Measurements from ENCODE around the gene MVD.

MVD gene

DNA sequence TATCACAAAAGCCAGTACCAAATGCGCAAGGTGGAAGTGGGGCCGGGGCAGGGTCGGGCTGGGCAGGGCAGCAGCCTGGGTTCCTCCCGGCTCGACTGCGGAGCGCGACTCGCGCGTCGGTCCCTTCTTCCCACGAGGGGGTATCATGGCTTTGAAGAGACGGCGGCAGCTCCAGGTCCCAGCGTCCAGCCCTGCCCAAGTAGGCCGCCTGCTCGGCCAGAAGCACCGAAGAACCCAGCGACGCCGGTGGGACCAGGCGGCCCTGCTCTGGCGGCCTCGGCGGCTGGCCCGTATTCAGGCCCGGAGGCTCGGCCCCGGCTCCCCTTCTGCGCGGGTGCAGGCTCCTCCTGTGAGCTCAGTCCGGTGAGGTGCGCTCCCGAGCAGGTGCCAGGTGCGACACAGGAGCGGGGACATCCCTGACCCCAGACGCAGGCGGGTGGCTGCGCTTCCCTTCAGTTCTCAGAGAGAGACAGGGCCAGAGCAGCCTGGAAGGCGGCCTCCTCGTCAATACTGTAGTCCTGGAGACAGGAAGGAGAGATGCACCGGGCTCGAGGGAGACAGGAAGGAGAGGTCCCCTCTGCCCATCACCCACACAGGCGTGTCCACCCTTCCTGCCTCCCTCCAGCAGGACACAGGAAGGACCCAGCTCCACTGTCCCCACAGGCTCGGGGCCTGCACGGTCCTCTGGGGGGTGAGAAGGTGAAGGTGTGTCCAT lies 34.4 kb upstream of the MVD start:
- DNase-seq (ENCODE audit: low spot score) = no peak

GRCh38 chr16:88696441-88696840 lies 33.5 kb upstream of the MVD start:
- DNase-seq (ENCODE audit: low spot score) = no peak

DNA sequence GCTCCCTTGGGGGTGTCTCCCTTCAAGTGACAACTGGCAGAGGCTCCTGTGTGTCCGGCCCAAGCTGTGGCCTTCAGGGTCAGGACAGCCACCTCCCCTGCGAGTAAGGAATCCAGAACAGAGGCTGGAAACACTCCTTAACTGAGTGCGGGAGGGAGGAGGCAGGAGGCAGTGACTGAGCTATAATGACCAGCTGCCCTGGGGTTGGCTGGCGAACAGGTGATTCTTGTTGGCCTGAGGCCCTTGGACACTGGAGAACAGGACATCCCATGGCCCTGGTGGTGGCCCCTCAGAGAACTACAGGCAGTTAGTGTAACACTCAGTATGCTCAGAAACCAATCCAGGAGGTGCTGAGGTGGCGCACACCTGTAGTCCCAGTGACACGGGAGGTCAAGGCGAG lies 32.9 kb upstream of the MVD start:
- DNase-seq (ENCODE audit: low spot score) = no peak

DNA sequence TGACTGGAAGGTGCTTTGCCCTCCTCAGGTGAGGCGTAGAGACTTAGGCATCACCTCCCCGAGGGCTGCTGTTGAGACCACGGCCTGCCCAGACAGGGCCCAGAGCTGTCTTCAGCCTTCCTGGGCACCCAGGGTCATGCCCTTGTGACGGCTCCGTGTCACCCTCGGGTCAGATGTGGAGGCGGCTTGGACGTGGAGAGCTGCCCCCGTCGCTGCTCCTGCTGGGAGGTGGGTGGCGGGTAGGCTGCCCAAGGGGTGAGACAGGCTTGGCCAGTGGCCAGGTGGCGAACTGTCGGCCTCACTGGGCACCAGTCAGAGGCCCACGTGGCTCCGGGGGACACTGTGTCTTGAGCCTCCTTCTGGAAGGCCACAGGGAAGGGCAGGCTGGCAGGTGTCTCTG lies 32.3 kb upstream of the MVD start:
- DNase-seq (ENCODE audit: low spot score) = no peak

GRCh38 chr16:88694221-88695087 lies 31.6 kb upstream of the MVD start:
- no peak for DNase-seq (ENCODE audit: low spot score)

- DNase-seq (ENCODE audit: low spot score) = no peak
These were observed 30.7 kb upstream of the MVD start for GRCh38 chr16:88693420-88694177.

DNA sequence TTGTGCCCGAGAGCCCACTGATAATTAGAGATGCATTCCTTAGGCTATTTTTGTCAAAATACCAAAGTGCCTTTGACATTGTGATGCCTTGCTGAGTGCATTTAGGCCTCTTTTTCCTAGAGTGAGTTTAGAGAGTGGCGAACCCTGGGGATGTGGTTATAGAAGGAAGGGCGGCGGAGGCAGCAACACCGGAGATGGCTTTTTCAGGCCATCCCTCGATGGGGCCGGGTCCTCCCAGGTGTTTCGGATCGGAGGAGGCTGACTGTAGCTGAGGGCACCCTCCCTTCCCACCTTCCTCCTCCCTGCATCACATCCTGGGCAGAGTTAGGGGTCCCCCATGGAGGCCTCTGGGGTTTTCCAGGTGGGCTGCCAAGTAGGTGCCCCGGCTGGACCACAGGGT lies 30.0 kb upstream of the MVD start:
- no peak for DNase-seq (ENCODE audit: low spot score)

DNA sequence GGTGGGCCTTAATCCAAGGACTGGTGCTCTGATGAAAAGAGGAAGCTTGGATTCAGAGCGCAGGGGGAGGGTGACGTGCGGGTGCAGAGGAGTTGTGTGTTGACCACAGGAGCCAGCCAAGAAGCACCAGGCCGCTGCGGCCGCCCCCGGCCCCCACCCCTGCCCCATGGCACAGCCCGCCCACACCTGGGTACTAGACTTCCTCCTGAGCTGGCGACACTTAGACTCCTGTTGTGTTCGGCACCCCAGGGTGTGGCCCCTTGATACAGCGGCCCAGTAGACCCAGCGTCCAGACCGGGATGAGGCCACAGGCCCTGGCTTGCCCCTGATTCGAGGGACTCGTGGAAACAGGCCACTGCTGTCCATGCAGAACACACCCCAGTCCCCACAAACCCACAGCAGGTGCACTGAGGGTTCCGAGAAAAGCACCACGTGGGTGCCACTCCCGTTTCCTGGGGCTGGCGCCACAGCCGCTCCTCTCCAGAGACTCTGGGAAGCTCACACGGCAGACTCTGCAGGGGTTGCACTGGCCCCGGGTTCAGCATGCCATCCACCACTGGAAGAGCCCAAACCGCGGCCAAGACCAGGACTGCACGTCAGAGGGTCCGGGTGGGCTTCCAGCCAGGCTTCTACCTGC lies 29.2 kb upstream of the MVD start:
- DNase-seq (ENCODE audit: low spot score) = no peak

DNA sequence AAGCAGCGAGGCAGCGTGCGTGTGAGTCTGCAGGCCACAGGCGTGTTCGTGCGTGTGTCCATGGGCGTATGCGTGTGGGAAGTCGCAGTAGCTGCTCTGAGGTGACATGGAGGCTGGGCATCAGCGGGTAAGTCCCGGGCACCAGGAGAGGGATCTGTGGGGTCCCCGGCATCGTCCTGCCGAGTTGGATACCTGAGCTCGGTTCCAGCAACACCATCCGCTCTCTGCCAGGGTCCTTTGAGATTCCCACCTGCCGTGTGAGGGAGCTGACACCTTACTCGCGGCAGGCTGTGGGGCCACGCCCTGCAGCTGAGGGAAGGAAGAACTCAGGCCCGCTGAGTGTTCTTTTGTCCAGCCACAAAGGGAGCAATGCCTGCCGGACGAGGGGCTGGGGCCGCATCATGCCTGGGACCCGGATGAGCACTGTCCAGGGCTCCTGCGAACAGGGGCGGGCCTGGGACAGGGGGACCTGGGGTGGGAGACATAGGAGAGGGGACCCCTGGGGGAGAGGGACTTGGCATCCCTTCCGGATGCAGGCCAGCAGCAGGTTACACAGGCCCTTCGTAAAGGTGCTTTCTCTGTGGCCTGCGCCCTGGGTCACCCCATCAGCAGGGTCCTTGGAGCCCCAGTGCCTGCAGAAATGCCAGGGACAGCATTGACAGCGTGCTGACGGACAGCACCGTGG lies 28.4 kb upstream of the MVD start:
- no peak for DNase-seq (ENCODE audit: low spot score)

DNA sequence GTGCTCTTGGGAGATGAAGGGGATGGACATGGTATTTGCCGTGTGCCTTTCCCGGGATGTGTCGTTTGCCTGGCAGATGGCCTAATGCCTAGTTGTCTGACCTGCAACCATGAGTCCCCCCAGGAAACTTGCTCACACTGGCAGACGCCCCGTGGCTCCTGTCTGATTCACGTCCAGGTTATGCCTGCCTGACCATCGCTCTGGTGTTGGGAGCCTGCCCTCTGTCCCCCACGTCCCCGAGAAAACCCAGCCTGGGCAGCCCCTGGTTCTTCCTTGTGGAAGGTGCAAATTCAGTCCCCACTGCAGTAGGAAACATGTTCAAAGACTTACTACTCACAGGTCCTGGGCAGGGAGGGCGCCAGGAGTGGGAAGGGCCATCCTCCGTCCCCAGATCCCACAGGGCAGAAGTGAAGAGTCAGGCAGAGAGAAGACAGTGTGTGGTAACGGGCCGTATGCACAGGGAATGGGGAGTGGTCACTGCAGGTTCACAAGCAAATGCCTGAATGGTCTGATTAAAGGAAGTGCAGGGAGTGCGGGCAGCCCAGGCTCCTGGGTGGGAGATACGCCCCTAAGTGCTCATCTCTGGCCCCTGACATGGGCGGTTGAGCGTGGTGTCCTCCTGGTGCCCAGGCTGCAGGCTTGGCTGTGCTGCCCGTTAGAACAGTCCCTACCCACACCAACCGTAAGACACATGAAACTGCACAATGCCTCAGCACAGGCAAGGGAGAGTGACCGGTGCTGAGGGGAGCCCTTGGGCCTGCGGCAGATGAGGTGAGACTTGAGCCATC lies 27.6 kb upstream of the MVD start:
- DNase-seq (ENCODE audit: low spot score) = no peak

DNA sequence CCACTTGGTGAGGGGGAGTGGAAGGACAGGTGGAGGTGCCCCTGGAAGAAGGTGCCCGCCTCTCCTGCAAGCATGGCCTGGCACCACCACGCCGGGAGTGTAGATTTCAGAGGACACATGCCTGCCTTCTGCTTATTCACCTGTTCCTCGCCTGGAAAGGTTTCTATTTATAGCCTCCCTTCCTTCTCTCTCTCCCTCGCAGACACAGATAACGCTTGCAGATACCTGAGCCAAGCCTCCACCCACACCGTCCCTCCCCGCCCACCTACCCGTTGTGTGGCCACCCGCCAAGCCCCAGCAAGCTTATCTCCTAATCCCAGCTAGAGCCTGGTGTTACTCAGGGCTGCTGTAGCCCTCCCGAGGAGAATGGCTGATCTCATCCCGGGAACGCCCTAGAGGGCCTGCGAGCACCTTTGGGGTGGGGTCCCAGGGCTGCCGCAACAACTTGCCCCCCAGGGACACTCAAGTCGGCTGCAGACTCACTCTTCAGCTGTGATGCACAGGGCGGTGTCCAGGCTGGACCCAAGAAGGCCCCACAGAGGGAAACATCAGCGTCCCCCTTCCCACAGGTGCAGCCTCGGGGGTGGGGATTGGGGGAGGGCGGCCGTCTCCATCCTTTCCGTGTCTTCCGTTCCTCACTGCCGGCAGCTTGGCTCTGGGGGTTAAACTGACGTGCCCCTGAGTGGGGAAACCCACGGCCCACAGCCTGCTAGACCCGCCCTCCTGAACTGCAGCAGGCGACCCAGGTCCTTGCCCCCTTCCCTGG lies 25.3 kb upstream of the MVD start:
- DNase-seq (ENCODE audit: low spot score) = no peak

GRCh38 chr16:88687676-88688012 lies 24.8 kb upstream of the MVD start:
- DNase-seq (ENCODE audit: low spot score) = no peak

- no peak for DNase-seq (ENCODE audit: low spot score)
These were observed 24.3 kb upstream of the MVD start for GRCh38 chr16:88687254-88687576.

DNA sequence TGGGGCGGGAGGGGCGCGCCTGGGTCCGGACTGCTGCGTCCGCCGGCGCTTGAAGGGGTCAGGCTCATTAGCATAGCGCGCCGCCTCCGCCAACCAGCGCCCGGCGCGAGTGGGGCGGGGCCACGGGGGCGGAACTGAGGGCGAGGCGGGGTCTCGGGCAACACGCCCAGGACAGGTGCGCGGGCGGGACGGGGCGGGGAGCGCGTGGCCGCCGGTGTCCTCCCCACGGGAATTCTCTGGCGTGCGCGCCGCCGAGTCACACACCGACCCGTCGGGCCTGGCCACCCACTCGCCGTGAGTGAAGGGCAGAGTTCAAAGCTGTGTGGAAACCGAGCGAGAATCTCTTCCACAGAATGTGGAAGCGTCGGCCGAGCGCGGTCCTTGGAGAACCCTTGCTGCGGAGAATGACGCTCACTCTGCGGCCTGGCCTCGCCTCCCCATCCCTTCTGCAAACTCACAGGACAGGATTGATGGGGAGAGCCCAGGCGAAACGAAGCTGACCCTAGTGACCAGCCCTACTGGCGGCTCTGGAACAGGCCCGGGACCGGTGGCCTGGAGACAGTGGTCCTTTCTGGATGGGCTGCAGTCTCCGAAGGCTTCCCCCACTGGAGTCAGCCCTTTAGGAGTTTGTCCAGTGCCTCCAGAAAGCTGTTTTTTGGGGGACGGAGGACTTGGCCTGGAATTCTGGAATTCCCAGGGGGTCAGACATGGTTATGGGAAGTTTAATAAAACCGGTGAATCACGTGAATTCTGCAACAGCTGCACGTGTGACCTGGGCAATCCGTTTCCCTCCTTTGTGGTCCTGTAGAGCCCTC lies 23.8 kb upstream of the MVD start, which contains the start of gene SNAI3:
Gene SNAI3, minus strand, starts transcription at position 69 of the 815 bp plus-strand sequence. CDS start 101 bp downstream, outside the sequence.
- DNase-seq (ENCODE audit: low spot score) = peak; percentile 70

GRCh38 chr16:88686062-88686438 lies 23.2 kb upstream of the MVD start:
- no peak for DNase-seq (ENCODE audit: low spot score)

- no peak for DNase-seq (ENCODE audit: low spot score)
These were observed 22.5 kb upstream of the MVD start for GRCh38 chr16:88685156-88686061.

DNA sequence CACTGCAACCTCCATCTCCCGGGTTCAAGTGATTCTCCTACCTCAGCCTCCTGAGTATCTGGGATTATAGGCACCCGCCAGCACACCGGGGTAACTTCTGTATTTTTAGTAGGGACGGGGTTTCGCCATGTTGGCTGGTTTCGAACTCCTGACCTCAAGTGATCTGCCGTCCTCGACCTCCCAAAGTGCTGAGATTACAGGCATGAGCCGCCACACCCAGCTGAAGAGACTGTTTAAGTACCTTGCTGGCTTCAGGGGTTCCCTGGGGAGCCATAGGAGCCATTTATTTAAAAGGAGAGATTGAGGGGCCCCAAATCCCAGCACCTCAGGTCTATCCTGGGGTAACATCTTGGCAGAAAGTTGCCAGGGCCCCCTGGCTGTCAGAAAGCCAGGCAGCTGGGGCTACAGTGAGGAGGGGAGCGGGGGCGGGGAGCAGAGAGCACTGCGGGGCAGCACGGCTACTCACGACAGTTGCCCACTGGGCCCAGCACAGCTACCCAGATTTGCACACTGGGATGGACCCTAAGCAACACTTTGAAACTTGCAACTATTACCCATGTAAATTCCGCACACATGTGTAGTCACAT lies 21.8 kb upstream of the MVD start:
- DNase-seq (ENCODE audit: low spot score) = no peak

All from COLO829 (cell line).